GM12878 (cell line): ENCODE measurements around the gene KCTD2. TPM values are rescaled to one million over a fixed set of nuclear protein-coding genes. Genes with fewer than 3 reads are reported as not detected.

Experiments
- ATF7 ChIP-seq: fragments of 450-650 bp; IDR thresholded peaks from 2 replicates; pipeline ENCODE4 v1.6.1; 2016; ENCODE audit warnings: low read depth, mild to moderate bottlenecking
- BCL11A ChIP-seq: IDR thresholded peaks from 2 replicates; pipeline ENCODE4 v1.6.1; 2011; ENCODE audit warnings: low read depth, low read length
- BHLHE40 ChIP-seq, 2 experiments: fragments of 450-650 bp in 1 of 2; IDR thresholded peaks; 2 replicates each; pipeline ENCODE4 v1.6.1; 2011 to 2017; ENCODE audit warnings: low read depth in 2 of 2, borderline replicate concordance in 1 of 2, improper control_type of control experiment in 1 of 2, low read length in 1 of 2, mild to moderate bottlenecking in 1 of 2
- BMI1 ChIP-seq: fragments of 450-650 bp; IDR thresholded peaks from 2 replicates; pipeline ENCODE4 v1.6.1; 2016; ENCODE audit warnings: mild to moderate bottlenecking, moderate library complexity, borderline replicate concordance
- DPF2 ChIP-seq: fragments of 450-650 bp; IDR thresholded peaks from 2 replicates; pipeline ENCODE4 v1.6.1; 2017; ENCODE audit warnings: mild to moderate bottlenecking
- EGR1 ChIP-seq, 2 experiments: IDR thresholded peaks; 1 replicate in 1 of 2; 2 replicates in 1 of 2; pipeline ENCODE4 v1.6.1; 2011 to 2012; ENCODE audit warnings: low read depth in 2 of 2, low read length in 2 of 2, borderline replicate concordance in 1 of 2, mild to moderate bottlenecking in 1 of 2, moderate library complexity in 1 of 2
- EP300 ChIP-seq, 2 experiments: fragments of 150-350 bp in 1 of 2; IDR thresholded peaks; 2 replicates each; pipeline ENCODE4 v1.6.1; 2011 to 2012; ENCODE audit warnings: low read depth in 2 of 2, low read length in 2 of 2, borderline replicate concordance in 1 of 2, improper control_type of control experiment in 1 of 2, inconsistent platforms in 1 of 2; ENCODE audit not compliant: control insufficient read depth in 1 of 2
- FOXK2 ChIP-seq: fragments of 450-650 bp; IDR thresholded peaks from 2 replicates; pipeline ENCODE4 v1.6.1; 2017; ENCODE audit warnings: mild to moderate bottlenecking, moderate library complexity
- FOXM1 ChIP-seq: IDR thresholded peaks from 2 replicates; pipeline ENCODE4 v1.6.1; 2012; ENCODE audit warnings: low read depth, mild to moderate bottlenecking, inconsistent platforms, low read length, moderate library complexity
- GATAD2B ChIP-seq: fragments of 450-650 bp; conservative IDR thresholded peaks from 2 replicates; pipeline ENCODE4 v1.6.1; 2017; ENCODE audit warnings: low read depth, mild to moderate bottlenecking, moderate library complexity
- HDAC2 ChIP-seq: fragments of 200-600 bp; sonication (generic); IDR thresholded peaks from 2 replicates; pipeline ENCODE4 v1.6.1; 2017
- HDGF ChIP-seq: fragments of 450-650 bp; IDR thresholded peaks from 2 replicates; pipeline ENCODE4 v1.6.1; 2016; ENCODE audit warnings: antibody characterized with exemption
- IKZF1 ChIP-seq: fragments of 450-650 bp; conservative IDR thresholded peaks from 2 replicates; pipeline ENCODE4 v1.6.1; 2017; ENCODE audit warnings: antibody characterized with exemption, mild to moderate bottlenecking
- IKZF2 ChIP-seq, 2 experiments: fragments of 450-650 bp; IDR thresholded peaks; 2 replicates each; pipeline ENCODE4 v1.6.1; 2017; ENCODE audit warnings: mild to moderate bottlenecking in 2 of 2, moderate library complexity in 2 of 2
- MEF2B ChIP-seq: fragments of 450-650 bp; IDR thresholded peaks from 2 replicates; pipeline ENCODE4 v1.6.1; 2018; ENCODE audit warnings: mild to moderate bottlenecking, moderate library complexity; ENCODE audit not compliant: partially characterized antibody, poor library complexity, severe bottlenecking
- MTA2 ChIP-seq: fragments of 450-650 bp; IDR thresholded peaks from 2 replicates; pipeline ENCODE4 v1.6.1; 2016; ENCODE audit warnings: low read depth, mild to moderate bottlenecking, moderate library complexity
- MTA3 ChIP-seq: IDR thresholded peaks from 2 replicates; pipeline ENCODE4 v1.6.1; 2012; ENCODE audit warnings: low read length, inconsistent platforms, borderline replicate concordance
- NR2F1 ChIP-seq: fragments of 450-650 bp; conservative IDR thresholded peaks from 2 replicates; pipeline ENCODE4 v1.6.1; 2017; ENCODE audit warnings: mild to moderate bottlenecking
- PAX8 ChIP-seq: fragments of 450-650 bp; IDR thresholded peaks from 2 replicates; pipeline ENCODE4 v1.6.1; 2017; ENCODE audit warnings: mild to moderate bottlenecking, moderate library complexity
- RAD51 ChIP-seq: fragments of 450-650 bp; IDR thresholded peaks from 2 replicates; pipeline ENCODE4 v1.6.1; 2016; ENCODE audit warnings: moderate library complexity, mild to moderate bottlenecking, inconsistent platforms
- RELB ChIP-seq: fragments of 450-650 bp; IDR thresholded peaks from 2 replicates; pipeline ENCODE4 v1.6.1; 2017; ENCODE audit warnings: low read depth, mild to moderate bottlenecking, moderate library complexity
- SREBF1 ChIP-seq: IDR thresholded peaks from 2 replicates; pipeline ENCODE4 v1.6.1; 2012; ENCODE audit warnings: mild to moderate bottlenecking, low read length
- SRF ChIP-seq, 2 experiments: IDR thresholded peaks; 2 replicates each; pipeline ENCODE4 v1.6.1; 2011; ENCODE audit warnings: low read depth in 2 of 2, low read length in 2 of 2, mild to moderate bottlenecking in 1 of 2, moderate library complexity in 1 of 2
- TBL1XR1 ChIP-seq: IDR thresholded peaks from 2 replicates; pipeline ENCODE4 v1.6.1; 2012; ENCODE audit warnings: low read depth, low read length, improper control_type of control experiment
- TCF3 ChIP-seq: IDR thresholded peaks from 2 replicates; pipeline ENCODE4 v1.6.1; 2012; ENCODE audit warnings: low read depth, mild to moderate bottlenecking, low read length, borderline replicate concordance; ENCODE audit not compliant: insufficient read depth
- ZNF207 ChIP-seq: fragments of 450-650 bp; IDR thresholded peaks from 2 replicates; pipeline ENCODE4 v1.6.1; 2014; ENCODE audit warnings: antibody characterized with exemption, mild to moderate bottlenecking, borderline replicate concordance
- ZNF24 ChIP-seq: fragments of 450-650 bp; IDR thresholded peaks from 2 replicates; pipeline ENCODE4 v1.6.1; 2017; ENCODE audit warnings: antibody characterized with exemption, mild to moderate bottlenecking
- ZNF384 ChIP-seq: IDR thresholded peaks from 2 replicates; pipeline ENCODE4 v1.6.1; 2012; ENCODE audit warnings: low read depth, mild to moderate bottlenecking, low read length, improper control_type of control experiment, borderline replicate concordance
- polyA plus RNA-seq, 11 experiments: library from polyadenylated mRNA; depleted of rRNA in 4 of 11; unstranded in 6 of 11; stranded (reverse) in 5 of 11; fragments of >200 nt; fragmentation: Nextera tagmentation in 4 of 11; fragmentation: Illumina TruSeq in 1 of 11; extraction: Ambion mirVana in 4 of 11; extraction: Trizol in 1 of 11; gene quantifications; 1 replicate in 1 of 11; 2 replicates in 10 of 11; pipeline versions ENCODE4 v1.2.1 to v1.2.3, GENCODE V29; 2011 to 2016; ENCODE audit warnings: inconsistent platforms in 2 of 11, missing spikeins in 2 of 11, low read depth in 1 of 11
- total RNA-seq, 4 experiments: library from RNA; depleted of rRNA in 3 of 4; stranded (reverse); fragments of >200 nt in 3 of 4; fragmentation: Illumina TruSeq in 1 of 4; extraction: Trizol in 1 of 4; gene quantifications; 2 replicates each; pipeline versions ENCODE4 v1.2.1 to v1.2.3, GENCODE V29; 2013 to 2021
- TF ChIP-seq, protein P1 (sequence below): fragments of 450-650 bp; conservative IDR thresholded peaks from 2 replicates; pipeline ENCODE4 v1.6.1; 2017; ENCODE audit warnings: mild to moderate bottlenecking, moderate library complexity

KCTD2 gene
- total and polyA plus RNA-seq, 10 of the 15 experiments (the other 5 are each of a cell fraction or from before 2014, with no cell fraction given) = 1.5 to 27.5 (median 13.7) TPM

- TF ChIP-seq, protein P1, sequence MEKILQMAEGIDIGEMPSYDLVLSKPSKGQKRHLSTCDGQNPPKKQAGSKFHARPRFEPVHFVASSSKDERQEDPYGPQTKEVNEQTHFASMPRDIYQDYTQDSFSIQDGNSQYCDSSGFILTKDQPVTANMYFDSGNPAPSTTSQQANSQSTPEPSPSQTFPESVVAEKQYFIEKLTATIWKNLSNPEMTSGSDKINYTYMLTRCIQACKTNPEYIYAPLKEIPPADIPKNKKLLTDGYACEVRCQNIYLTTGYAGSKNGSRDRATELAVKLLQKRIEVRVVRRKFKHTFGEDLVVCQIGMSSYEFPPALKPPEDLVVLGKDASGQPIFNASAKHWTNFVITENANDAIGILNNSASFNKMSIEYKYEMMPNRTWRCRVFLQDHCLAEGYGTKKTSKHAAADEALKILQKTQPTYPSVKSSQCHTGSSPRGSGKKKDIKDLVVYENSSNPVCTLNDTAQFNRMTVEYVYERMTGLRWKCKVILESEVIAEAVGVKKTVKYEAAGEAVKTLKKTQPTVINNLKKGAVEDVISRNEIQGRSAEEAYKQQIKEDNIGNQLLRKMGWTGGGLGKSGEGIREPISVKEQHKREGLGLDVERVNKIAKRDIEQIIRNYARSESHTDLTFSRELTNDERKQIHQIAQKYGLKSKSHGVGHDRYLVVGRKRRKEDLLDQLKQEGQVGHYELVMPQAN = 0 out of 2 replicates have a peak, but pooled peaks have one; percentile 11
- 0 out of 3 replicates have a peak, but pooled peaks of 1 of the 2 experiments have one; percentile 22 for TF ChIP-seq EGR1 (IDR thresholded peaks at IDR 0.05; ENCODE audit: borderline replicate concordance in 1 of 2, low read depth in 2 of 2, low read length in 2 of 2)
- no peak for TF ChIP-seq TBL1XR1
- TF ChIP-seq HDGF = peak; percentile 44; the same call in 1 of the 2 replicates
- peak; percentile 72 for TF ChIP-seq GATAD2B
- TF ChIP-seq HDAC2 = no peak
- peak; percentile 100 for TF ChIP-seq IKZF1
- TF ChIP-seq NR2F1 = 0 out of 2 replicates have a peak, but pooled peaks have one; percentile 22
- TF ChIP-seq FOXK2 = no peak
- peak; percentile 71 for TF ChIP-seq DPF2
- peak; percentile 14 to 53; a peak in 1 of 4 replicates for TF ChIP-seq EP300 (IDR thresholded peaks at IDR 0.05; ENCODE audit: borderline replicate concordance in 1 of 2, control insufficient read depth in 1 of 2, low read depth in 2 of 2, low read length in 2 of 2)
- peak; percentile 75; the same call in 1 of the 2 replicates for TF ChIP-seq MTA2
- peak; percentile 98 for TF ChIP-seq RELB
- no peak for TF ChIP-seq TCF3
- TF ChIP-seq ATF7 = 0 out of 2 replicates have a peak, but pooled peaks have one; percentile 24
- no peak for TF ChIP-seq ZNF24
- peak; percentile 11 to 16; a peak in 1 of 4 replicates for TF ChIP-seq BHLHE40 (IDR thresholded peaks at IDR 0.05; ENCODE audit: borderline replicate concordance in 1 of 2, low read depth in 2 of 2, low read length in 1 of 2)
- TF ChIP-seq ZNF384 = peak; percentile 81
- TF ChIP-seq BMI1 = no peak
- TF ChIP-seq PAX8 = no peak
- TF ChIP-seq IKZF2 (IDR thresholded peaks at IDR 0.05) = peak; percentile 100
- no peak; the same call in 1 of the 2 replicates for TF ChIP-seq ZNF207
- 0 out of 2 replicates have a peak, but pooled peaks have one; percentile 12 for TF ChIP-seq BCL11A
- TF ChIP-seq FOXM1 = no peak
- TF ChIP-seq MEF2B = peak; percentile 91
- TF ChIP-seq MTA3 = peak; percentile 11; the same call in 1 of the 2 replicates
- TF ChIP-seq RAD51 = 0 out of 2 replicates have a peak, but pooled peaks have one; percentile 16
- no peak for TF ChIP-seq SREBF1
- no peak for TF ChIP-seq SRF (IDR thresholded peaks at IDR 0.05; ENCODE audit: low read depth in 2 of 2, low read length in 2 of 2)
Observed at GRCh38 chr17:75078284-75079022, 31.4 kb downstream of the KCTD2 start (continued).
